Measurements from ENCODE around the gene ACO2.

Gene ACO2

DNA sequence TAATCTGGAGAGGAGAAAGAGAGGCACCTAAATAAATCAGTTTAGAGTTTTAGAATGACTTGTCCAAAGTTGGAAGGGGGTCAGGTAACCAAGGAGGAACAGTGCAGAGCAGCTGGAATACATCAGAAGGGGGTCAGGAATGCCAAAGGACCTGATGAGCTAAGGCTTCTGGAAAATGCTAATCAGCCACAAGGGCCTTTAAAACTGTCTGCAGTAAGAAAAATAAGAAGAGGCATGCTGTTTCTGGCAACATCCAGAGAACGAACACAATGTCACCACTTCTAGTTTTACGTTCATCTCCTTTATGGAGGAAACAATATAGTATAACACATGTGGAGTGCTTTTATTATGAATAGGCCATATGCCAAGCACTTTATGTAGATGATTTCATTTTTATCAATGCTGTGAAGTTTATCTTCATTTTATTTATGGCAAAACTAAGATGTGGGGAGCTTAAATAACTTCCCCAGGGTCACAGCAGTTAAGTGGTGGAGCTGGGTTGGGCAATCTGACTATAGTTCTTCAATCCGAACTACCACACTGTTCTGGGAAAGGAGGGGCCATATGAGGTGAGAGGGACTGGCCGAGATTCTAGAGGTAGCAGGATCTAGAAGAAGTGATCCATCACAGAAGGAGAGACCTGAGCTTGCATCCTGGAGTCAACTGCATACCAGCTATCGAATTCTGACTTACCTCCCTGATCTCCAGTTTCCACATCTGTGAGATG is 22.6 kb downstream of the ACO2 start:
- no peak for DNase-seq

DNA sequence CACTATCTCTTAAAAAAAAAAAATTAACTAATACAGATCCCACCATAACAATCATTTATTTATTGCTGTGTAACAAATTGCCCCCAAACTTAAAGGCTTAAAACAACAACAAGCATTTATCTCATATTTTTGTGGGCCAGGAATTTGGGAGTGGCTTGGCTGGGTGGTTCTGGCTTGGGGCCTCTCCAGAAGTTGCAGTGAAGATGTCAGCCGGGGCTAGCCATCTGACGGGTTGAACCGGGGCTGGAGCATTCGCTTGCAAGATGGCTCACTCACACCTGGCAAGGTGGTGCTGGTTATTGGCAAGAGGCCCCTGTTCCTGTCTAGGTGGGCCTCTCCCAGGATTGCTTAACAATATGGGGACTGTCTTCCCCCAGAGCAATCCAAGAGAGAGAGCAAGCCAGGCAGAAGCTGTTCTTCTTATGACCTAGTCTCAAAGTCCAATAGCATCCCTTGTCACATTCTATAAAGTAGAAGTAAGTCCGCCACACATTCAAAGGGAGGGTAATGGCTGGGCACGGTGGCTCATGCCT is 29.5 kb downstream of the ACO2 start:
- no peak for DNase-seq

DNA sequence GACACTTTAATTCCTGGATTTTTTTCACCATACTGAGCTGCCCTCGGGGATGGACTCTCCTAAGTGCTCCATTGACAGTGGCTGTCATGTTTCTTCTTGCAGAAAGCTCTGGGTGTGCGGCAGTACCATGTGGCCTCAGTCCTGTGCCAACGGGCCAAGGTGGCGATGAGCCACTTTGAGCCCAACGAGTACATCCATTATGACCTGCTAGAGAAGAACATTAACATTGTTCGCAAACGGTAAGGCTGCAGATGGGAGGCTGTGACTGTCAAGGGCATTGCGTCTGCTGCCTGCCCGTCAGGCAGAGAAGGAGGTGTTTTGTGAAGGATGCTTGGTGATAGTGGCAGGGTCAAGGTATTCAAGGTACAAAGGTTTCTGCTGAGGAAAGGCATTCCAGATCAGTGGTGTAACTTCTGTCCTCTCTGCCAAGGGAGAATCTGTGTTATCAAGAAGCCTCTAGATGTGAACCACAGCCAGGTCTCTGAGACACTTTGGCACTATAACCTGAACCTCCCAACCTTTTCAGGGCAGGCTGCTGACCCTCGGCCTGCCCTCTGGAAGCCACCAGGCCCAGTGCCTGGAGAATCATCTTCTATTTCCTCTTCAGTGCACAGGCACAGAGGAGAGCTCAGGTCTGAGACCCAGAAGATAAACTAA is 30.8 kb downstream of the ACO2 start:
- no peak for DNase-seq

DNA sequence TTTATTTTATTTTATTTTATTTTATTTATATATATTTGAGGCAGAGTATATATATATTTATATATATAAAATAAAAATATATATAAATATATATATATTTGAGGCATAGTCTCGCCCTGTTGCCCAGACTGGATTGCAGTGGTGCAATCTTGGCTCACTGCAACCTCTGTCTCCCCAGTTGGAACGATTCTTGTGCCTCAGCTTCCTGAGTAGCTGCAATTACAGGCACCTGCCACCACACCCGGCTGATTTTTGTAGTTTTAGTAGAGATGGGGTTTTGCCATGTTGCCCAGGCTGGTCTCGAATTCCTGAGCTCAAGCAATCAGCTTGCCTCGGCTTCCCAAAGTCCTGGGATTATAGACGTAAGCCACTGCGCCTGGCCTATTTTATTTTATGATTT is 31.4 kb downstream of the ACO2 start:
- no peak for DNase-seq

- no peak for DNase-seq
These were observed 32.3 kb downstream of the ACO2 start for GRCh38 chr22:41501209-41501608.

GRCh38 chr22:41504397-41504796 is 35.5 kb downstream of the ACO2 start:
- no peak for DNase-seq

DNA sequence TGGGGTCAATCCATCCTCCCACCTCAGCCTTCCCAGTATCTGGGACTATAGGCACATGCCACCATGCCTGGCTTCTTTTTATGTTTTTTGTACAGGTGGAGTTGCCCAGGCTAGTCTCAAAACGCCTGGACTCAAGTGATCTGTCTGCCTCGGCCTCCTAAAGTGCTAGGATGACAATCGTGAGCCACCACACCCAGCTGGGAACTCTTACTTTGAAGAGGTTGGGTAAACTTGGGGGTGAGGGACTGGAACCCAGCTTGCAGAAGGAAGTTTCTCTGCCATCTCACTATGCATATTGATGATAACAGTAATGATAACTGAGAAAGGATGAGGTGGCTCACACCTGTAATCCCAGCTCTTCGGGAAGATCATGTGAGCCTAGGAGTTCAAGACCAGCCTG is 35.9 kb downstream of the ACO2 start:
- DNase-seq: no peak

DNA sequence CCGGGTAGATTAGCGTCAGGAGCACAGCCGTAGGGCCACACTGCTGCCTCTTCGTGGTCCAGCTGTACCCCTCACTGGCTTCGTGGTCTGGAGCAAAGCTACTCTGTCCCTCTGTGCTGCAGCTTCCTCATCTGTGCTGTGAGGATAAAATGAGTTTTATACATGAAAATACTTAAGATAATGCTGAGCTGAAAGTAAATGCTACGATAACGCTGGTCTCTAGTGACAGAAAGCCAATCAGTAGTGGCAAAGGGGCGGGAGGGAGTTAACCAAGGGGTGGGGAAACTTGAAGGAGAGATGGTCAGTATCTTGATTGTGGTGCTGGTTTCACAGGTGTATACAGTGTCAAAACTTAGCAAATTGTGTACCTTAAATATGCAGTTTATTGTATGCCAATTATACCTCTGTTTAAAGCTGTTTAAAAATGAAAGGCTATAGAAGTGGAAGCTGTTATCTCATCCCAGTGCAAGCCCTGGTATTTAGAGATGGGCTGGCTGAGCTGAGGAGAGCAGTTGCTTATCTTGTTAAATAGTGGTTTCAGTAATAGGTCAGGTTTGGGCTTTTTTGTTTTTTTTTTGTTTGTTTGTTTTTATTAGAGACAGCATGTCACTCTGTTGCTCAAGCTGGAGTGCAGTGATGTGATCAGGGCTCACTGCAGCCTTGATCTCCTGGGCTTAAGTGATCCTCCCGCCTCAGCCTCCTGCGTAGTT is 36.7 kb downstream of the ACO2 start:
- no peak for DNase-seq

DNA sequence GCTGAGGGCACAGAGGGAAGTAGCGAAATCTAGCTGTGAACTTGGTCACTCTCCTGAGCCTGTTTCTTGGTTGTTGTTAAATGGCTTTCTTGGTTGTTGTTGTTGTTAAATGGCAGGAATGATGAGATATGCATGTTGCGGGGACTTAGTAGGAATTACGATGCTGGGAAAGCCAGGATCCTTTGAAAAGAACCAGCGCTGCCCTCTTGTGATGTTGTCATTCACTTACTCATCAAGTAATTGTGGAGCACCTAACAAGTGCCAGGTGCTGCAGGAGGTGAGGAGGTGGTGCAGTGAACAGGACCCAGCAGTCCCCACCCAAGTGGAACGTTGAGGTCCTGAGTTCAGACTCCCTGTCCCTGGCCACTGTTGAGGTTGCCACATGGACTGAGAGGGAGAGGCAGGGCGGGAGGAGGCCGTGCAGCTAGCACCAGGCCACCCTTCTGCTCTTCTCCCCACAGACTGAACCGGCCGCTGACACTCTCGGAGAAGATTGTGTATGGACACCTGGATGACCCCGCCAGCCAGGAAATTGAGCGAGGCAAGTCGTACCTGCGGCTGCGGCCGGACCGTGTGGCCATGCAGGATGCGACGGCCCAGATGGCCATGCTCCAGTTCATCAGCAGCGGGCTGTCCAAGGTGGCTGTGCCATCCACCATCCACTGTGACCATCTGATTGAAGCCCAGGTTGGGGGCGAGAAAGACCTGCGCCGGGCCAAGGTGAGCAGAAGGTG is 38.6 kb downstream of the ACO2 start:
- no peak for DNase-seq

DNA sequence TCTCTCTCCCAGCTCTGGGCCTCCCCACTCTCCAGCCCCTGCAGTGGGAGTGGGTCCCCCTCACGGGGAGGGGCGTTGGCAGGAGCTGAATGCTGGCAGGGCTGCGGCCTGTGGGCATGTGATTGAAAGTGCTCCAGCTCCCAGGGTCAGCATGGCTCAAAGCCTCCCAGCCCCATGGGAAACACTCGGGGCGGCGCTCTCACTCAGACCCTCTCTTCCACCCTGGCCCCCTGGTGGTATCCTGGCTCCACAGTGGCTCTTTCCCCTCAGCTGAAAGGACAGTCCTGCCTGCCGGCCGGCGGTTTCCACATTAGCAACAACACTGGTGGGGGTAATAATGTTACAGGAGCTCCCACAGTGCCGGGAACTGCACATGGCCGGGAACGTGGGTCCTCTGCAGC is 39.9 kb downstream of the ACO2 start:
- DNase-seq: no peak

GRCh38 chr22:41511521-41511968 is 42.6 kb downstream of the ACO2 start:
- DNase-seq: no peak

DNA sequence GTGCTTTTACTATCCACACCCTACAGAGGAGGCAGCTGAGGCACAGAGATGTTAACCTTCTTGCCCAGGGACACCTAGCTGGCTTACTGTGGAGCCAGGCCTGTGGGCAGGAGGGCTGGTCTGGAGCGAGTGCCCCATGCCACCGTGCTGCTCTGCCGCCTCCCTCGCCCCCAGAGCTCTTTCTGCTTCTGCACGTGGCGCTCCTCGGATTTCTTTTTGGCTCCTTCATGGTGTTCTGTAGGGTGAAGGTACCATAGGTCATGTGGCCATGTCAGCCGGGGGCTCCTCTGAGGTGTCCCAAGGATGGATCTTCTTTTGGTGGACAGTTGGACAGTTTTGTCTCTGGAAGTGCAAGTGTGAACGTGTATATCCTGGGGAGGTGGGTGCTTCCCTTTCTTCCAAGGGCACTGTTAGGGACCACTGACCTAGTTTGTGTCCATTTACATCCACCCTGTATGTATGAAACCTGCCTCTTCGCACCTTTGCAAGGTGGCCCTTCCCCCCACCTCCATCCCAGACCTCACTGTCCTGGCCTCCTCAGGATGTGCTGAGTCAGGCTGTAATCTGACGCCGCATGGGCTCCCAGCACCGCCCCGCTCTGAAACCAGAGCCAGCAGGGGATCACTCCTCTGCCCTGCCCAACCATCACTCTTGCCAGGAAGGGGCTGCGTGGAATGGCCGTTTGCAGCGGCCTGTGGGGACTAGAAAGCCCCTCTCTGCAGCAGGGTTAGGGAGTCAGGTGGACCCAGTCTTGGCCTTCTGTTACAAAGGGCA is 43.7 kb downstream of the ACO2 start:
- no peak for DNase-seq

GRCh38 chr22:41513391-41513790 is 44.5 kb downstream of the ACO2 start:
- no peak for DNase-seq

- no peak for DNase-seq
These were observed 47.5 kb downstream of the ACO2 start for GRCh38 chr22:41516462-41516861.

GRCh38 chr22:41517172-41518047 is 48.5 kb downstream of the ACO2 start:
- peak; percentile 48 for DNase-seq

DNA sequence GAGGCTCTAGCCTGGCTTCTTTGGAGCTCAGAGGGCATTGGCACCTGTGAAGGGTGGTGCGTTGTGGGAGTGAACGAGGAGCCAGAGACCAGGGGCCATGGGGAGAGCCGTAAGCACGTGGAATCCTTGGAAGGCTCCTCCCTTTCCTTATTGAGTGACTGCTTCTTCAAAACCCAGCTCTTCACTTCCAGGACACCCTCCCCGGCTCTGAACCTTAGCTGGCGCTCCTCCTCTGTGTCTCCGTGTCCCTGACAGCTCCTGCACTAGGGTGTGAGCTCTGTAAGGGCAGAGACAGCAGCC is 49.1 kb downstream of the ACO2 start:
- DNase-seq: no peak

DNA sequence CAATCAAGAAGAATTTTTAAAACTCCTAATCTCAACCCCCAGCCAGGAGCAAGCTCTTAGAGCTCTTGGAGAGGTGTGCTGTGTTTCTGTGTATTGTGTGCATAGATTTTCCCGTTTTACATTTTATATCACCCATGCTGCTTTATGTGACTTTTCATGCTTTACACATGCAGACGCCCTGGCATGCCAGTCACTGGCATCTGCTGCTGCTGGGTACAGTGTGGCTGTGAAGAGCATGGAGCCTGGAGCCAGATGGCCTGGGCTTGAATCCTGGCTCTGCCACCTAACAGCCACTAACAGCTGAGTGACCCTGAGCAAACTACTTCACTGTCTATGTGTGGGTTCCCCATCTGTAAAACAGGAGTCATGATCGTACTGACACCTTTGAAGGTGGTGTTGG is 52.2 kb downstream of the ACO2 start:
- no peak for DNase-seq

GRCh38 chr22:41522813-41523212 is 53.9 kb downstream of the ACO2 start:
- DNase-seq: no peak

DNA sequence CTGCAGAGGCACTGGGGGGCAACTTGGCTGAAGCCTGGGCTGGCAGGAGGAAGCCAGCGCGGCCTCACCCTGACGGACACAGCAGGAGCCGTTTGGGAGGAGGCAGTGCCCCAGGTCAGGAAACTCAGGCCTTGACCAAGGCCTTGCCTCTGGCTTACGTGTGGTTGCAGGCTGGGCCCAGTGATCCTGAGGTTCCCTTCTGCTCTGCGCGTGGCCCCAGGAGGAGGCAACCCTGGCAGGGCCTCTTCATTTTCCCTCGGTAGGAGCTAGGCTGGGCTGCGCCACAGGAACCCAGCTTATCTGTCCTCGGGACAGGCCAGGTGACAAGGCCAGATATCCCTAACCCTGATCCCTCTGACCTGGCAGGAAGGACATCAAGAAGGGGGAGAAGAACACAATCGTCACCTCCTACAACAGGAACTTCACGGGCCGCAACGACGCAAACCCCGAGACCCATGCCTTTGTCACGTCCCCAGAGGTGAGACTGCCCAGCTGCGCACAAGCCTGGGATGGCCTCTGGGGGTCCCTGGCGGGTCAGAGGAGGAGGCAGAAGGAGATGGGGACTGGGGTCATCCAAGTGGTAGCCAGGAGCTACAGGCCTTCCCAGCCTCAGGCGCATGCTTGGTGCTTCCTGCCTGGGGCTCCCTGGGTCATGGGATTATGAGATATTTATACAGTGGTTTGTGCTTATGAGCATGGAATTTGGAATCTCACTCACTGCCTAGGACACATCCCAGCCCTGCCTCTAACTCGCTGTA is 54.7 kb downstream of the ACO2 start:
- no peak for DNase-seq

DNA sequence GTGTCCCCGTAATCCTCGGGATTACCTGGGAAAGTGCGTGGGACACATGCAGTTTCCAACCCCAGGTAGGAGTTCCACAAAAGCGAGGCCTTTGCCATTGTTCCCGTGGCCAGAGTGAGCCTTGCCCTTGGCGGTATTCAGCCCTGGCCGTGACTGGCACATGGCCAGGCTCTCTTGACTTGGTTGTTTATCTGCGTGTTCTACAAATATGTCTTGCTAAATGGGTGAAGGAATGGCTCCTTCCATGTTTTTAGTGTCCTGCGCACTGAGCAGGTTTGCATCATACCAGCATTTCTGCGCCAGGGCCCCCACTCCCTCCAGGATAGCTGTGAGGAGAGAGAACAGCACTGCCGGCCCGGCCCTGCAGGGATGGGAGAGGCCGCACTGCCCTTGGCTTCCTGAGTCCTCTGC is 55.3 kb downstream of the ACO2 start:
- no peak for DNase-seq

Measured in NCI-H2107 (cell line).